DOHH2 (cell line): ENCODE results near the gene KIF26B.

Experiments used
- H3F3A ChIP-seq: fragments of 200-600 bp; sonication (generic), shearing (Covaris generic); 2 replicates; pipeline ENCODE4 v1.6.0; 2016; ENCODE audit warnings: antibody characterized with exemption, mild to moderate bottlenecking; ENCODE audit not compliant: control insufficient read depth, insufficient read depth
- H3K27ac ChIP-seq: fragments of 200-600 bp; sonication (generic); 2 replicates; pipeline ENCODE4 v1.5.1; 2014; ENCODE audit warnings: low read depth, mild to moderate bottlenecking, low read length, moderate library complexity
- H3K27me3 ChIP-seq: fragments of 200-600 bp; sonication (generic); 2 replicates; pipeline ENCODE4 v1.6.1; 2014; ENCODE audit warnings: mild to moderate bottlenecking, low read length, mixed read lengths; ENCODE audit not compliant: control insufficient read depth
- H3K36me3 ChIP-seq: fragments of 200-600 bp; sonication (generic); 2 replicates; pipeline ENCODE4 v1.6.1; 2014; ENCODE audit warnings: mild to moderate bottlenecking, low read length, moderate library complexity, mixed read lengths; ENCODE audit not compliant: control insufficient read depth
- H3K4me1 ChIP-seq: fragments of 200-600 bp; sonication (generic); 2 replicates; pipeline ENCODE4 v1.6.1; 2014; ENCODE audit warnings: mild to moderate bottlenecking, low read length, mixed read lengths; ENCODE audit not compliant: control insufficient read depth
- H3K4me2 ChIP-seq: fragments of 200-600 bp; sonication (generic); 2 replicates; pipeline ENCODE4 v1.6.0; 2014; ENCODE audit warnings: mild to moderate bottlenecking, low read length, moderate library complexity
- H3K4me3 ChIP-seq: fragments of 200-600 bp; sonication (generic); 2 replicates; pipeline ENCODE4 v1.5.1; 2014; ENCODE audit warnings: mild to moderate bottlenecking, low read length, mixed read lengths
- H3K79me2 ChIP-seq: fragments of 200-600 bp; sonication (generic); 2 replicates; pipeline ENCODE4 v1.6.1; 2014; ENCODE audit warnings: mild to moderate bottlenecking, low read length, mixed read lengths; ENCODE audit not compliant: control insufficient read depth
- H3K9me2 ChIP-seq: fragments of 200-600 bp; sonication (generic); replicated peaks from 2 replicates; pipeline ENCODE4 v1.6.1; 2014; ENCODE audit warnings: mild to moderate bottlenecking, low read length, mixed read lengths; ENCODE audit not compliant: control insufficient read depth
- H3K9me3 ChIP-seq: fragments of 200-600 bp; sonication (generic); 2 replicates; pipeline ENCODE4 v1.6.1; 2014; ENCODE audit warnings: antibody characterized with exemption, low read length, mixed read lengths; ENCODE audit not compliant: control insufficient read depth, insufficient read depth
- H4K20me1 ChIP-seq: fragments of 200-600 bp; sonication (generic); 2 replicates; pipeline ENCODE4 v1.6.0; 2014; ENCODE audit warnings: low read depth, mild to moderate bottlenecking, antibody characterized with exemption, low read length, moderate library complexity; ENCODE audit not compliant: control insufficient read depth, insufficient read depth
- EZH2phosphoT487 ChIP-seq: fragments of 200-600 bp; sonication (generic); IDR thresholded peaks from 2 replicates; pipeline ENCODE4 v1.6.1; 2017; ENCODE audit warnings: borderline replicate concordance, mild to moderate bottlenecking, antibody characterized with exemption, low read length, moderate library complexity, mixed read lengths
- TF ChIP-seq, protein P1 (sequence below): fragments of 200-600 bp; sonication (generic); IDR thresholded peaks from one replicate; pipeline ENCODE4 v1.5.1; 2014; ENCODE audit warnings: antibody characterized with exemption, mild to moderate bottlenecking, low read depth, low read length; ENCODE audit not compliant: poor library complexity, severe bottlenecking

The KIF26B gene

DNA sequence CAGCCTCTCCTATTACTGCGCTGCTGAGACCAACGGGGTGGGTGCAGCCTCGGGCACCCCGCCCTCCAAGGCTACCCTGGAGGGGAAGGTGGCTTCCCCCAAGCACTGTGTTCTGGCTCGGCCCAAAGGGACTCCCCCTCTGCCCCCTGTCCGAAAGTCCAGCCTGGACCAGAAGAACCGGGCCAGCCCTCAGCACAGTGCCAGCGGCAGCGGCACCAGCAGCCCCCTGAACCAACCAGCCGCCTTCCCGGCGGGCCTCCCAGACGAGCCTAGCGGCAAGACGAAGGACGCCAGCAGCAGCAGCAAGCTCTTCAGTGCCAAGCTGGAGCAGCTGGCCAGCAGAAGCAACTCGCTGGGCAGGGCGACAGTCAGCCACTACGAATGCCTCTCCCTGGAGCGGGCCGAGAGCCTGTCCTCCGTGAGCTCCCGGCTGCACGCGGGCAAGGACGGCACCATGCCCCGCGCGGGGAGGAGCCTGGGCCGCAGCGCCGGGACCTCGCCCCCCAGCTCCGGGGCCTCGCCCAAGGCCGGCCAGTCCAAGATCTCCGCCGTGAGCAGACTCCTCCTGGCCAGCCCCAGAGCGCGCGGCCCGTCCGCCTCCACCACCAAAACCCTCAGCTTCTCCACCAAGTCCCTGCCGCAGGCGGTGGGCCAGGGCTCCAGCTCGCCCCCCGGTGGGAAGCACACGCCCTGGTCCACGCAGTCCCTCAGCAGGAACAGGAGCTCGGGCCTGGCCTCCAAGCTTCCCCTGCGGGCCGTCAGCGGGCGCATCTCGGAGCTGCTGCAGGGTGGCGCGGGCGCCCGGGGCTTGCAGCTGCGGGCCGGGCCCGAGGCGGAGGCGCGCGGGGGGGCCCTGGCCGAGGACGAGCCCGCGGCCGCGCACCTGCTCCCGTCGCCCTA lies 533.1 kb downstream of the KIF26B start:
- Histone ChIP-seq H3K9me2 (no peaks in the 10 kb centered on the region), H3K27ac (no peak overlapping the region), H4K20me1 (no peaks in the 10 kb centered on the region), H3K79me2 (no peaks in the 10 kb centered on the region), H3K4me1 (peaks cover 6% of the 10 kb centered on the region), H3K4me2 (no peak overlapping the region), H3F3A (no peaks in the 10 kb centered on the region), H3K36me3 (no peaks in the 10 kb centered on the region), H3K9me3 (no peaks in the 10 kb centered on the region), H3K4me3 (no peak overlapping the region), H3K27me3 (no peaks in the 10 kb centered on the region)
- TF ChIP-seq, protein P1, sequence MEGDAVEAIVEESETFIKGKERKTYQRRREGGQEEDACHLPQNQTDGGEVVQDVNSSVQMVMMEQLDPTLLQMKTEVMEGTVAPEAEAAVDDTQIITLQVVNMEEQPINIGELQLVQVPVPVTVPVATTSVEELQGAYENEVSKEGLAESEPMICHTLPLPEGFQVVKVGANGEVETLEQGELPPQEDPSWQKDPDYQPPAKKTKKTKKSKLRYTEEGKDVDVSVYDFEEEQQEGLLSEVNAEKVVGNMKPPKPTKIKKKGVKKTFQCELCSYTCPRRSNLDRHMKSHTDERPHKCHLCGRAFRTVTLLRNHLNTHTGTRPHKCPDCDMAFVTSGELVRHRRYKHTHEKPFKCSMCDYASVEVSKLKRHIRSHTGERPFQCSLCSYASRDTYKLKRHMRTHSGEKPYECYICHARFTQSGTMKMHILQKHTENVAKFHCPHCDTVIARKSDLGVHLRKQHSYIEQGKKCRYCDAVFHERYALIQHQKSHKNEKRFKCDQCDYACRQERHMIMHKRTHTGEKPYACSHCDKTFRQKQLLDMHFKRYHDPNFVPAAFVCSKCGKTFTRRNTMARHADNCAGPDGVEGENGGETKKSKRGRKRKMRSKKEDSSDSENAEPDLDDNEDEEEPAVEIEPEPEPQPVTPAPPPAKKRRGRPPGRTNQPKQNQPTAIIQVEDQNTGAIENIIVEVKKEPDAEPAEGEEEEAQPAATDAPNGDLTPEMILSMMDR = no peak
- no peak for TF ChIP-seq EZH2phosphoT487

DNA sequence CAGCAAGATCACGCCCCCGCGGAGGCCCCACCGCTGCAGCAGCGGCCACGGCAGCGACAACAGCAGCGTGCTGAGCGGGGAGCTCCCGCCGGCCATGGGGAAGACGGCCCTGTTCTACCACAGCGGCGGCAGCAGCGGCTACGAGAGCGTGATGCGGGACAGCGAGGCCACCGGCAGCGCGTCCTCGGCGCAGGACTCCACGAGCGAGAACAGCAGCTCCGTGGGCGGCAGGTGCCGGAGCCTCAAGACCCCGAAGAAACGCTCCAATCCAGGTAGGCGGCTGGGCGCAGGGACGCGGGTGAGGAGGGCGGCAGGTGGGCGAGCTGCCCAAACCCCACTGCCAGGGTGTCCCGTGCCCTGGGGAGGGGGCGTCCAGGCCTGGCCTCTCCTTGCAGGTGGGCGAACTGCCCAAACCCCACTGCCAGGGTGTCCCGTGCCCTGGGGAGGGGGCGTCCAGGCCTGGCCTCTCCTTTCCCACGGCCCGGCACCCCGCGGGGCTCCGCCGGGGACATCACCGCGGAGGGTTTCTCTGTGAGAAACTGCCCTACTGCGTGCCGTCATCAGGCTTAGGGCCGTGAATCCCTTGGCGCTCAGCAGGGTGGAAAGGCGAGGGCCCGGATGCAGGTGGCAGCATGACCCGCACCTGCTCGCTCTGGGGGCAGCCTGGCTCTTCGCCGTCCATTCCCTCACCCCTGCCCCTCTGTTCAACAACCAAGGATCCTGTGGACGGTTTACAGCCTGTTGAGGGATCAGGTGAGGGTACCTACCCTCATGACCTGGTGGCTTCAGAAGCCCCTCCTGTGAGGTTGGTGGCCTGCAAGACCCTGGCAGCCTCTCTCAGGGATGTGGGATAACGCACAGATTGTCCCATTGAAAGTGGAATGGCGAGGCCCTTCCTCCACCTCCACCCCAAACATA lies 534.0 kb downstream of the KIF26B start:
- H3K36me3 ChIP-seq = no peaks in the 10 kb centered on the region
- no peak overlapping the region for H3K4me3 ChIP-seq
- no peaks in the 10 kb centered on the region for H3K27me3 ChIP-seq
- H4K20me1 ChIP-seq = no peaks in the 10 kb centered on the region
- no peaks in the 10 kb centered on the region for H3K9me3 ChIP-seq
- no peak overlapping the region for H3K4me2 ChIP-seq
- peaks cover 6% of the 10 kb centered on the region for H3K4me1 ChIP-seq
- TF ChIP-seq EZH2phosphoT487 = no peak
- TF ChIP-seq, protein P1 = no peak
- no peaks in the 10 kb centered on the region for H3F3A ChIP-seq
- H3K79me2 ChIP-seq = no peaks in the 10 kb centered on the region
- no peaks in the 10 kb centered on the region for H3K9me2 ChIP-seq
- no peak overlapping the region for H3K27ac ChIP-seq

DNA sequence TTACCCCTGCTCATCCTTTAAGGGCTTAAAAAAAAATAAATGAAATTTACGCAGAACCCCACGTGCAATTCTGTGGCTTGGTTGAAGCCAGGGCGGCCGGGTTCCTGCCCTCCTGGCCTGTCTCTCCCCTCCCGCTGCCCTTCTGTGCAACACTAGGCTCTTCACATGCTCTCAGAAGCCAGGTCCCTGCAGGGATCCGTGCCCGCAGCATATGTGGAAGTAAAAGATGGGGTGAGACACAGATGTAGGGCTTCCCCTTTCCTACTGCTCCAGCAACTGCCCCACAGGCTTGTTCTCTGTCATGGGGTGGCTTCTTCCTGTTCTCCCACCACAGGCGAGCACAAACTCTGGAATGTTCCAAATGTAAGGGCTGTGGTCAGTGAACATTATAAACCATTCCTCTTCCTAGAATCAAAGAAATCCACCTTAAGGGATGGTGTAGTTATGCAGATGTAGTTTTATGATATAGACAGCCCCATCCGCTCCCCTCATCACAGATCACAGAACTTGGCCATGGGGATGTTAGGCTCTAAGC lies 535.4 kb downstream of the KIF26B start:
- H3K27me3 ChIP-seq = no peaks in the 10 kb centered on the region
- H3K9me3 ChIP-seq = no peaks in the 10 kb centered on the region
- no peaks in the 10 kb centered on the region for H4K20me1 ChIP-seq
- peaks cover 6% of the 10 kb centered on the region for H3K4me1 ChIP-seq
- no peak overlapping the region for H3K27ac ChIP-seq
- H3F3A ChIP-seq = no peaks in the 10 kb centered on the region
- H3K9me2 ChIP-seq = no peaks in the 10 kb centered on the region
- no peak overlapping the region for H3K4me2 ChIP-seq
- H3K36me3 ChIP-seq = no peaks in the 10 kb centered on the region
- TF ChIP-seq, protein P1 = no peak
- no peak for TF ChIP-seq EZH2phosphoT487
- no peaks in the 10 kb centered on the region for H3K79me2 ChIP-seq
- H3K4me3 ChIP-seq = no peak overlapping the region
